Measurements from ENCODE around the gene XYLB.

The XYLB gene

GRCh38 chr3:38365469-38366062, 19.0 kb downstream of the XYLB start:
- no peak for DNase-seq

- DNase-seq = no peak
Observed at GRCh38 chr3:38366082-38366481, 19.5 kb downstream of the XYLB start.

GRCh38 chr3:38367779-38368178, 21.2 kb downstream of the XYLB start:
- no peak for DNase-seq

- DNase-seq = no peak
Observed at GRCh38 chr3:38368238-38368637, 21.7 kb downstream of the XYLB start.

- DNase-seq = no peak
Observed at GRCh38 chr3:38369186-38369585, 22.6 kb downstream of the XYLB start.

- DNase-seq = no peak
Observed at GRCh38 chr3:38370149-38370548, 23.6 kb downstream of the XYLB start.

- no peak for DNase-seq
Observed at GRCh38 chr3:38370861-38371260, 24.3 kb downstream of the XYLB start.

GRCh38 chr3:38371541-38372213, 25.1 kb downstream of the XYLB start:
- DNase-seq = no peak

- no peak for DNase-seq
Observed at GRCh38 chr3:38372214-38372601, 25.6 kb downstream of the XYLB start.

GRCh38 chr3:38374221-38374620, 27.6 kb downstream of the XYLB start:
- no peak for DNase-seq

GRCh38 chr3:38375072-38375471, 28.5 kb downstream of the XYLB start:
- DNase-seq = no peak

- no peak for DNase-seq
Observed at GRCh38 chr3:38375488-38376097, 29.0 kb downstream of the XYLB start.

- no peak for DNase-seq
Observed at GRCh38 chr3:38376098-38376816, 29.7 kb downstream of the XYLB start.

GRCh38 chr3:38379201-38379770, 32.7 kb downstream of the XYLB start:
- DNase-seq = no peak

GRCh38 chr3:38382506-38383080, 36.0 kb downstream of the XYLB start:
- no peak for DNase-seq

GRCh38 chr3:38383156-38383875, 36.7 kb downstream of the XYLB start:
- no peak for DNase-seq

- no peak for DNase-seq
Observed at GRCh38 chr3:38386992-38387750, 40.6 kb downstream of the XYLB start.

- no peak for DNase-seq
Observed at GRCh38 chr3:38387862-38388261, 41.3 kb downstream of the XYLB start.

GRCh38 chr3:38392604-38393163, 46.1 kb downstream of the XYLB start:
- DNase-seq = no peak

- DNase-seq = no peak
Observed at GRCh38 chr3:38396239-38396638, 49.7 kb downstream of the XYLB start.

GRCh38 chr3:38396861-38397260, 50.3 kb downstream of the XYLB start:
- no peak for DNase-seq
